Right lobe of liver (tissue), 6 donors: Measurements from ENCODE around the gene ADGRL3. TPM values are rescaled to one million over a fixed set of nuclear protein-coding genes. Genes with fewer than 3 reads are reported as not detected.

Source experiments
- ATAC-seq, 4 donors: fragments of 200-7000 bp; cut with Tn5 transposase; one replicate each; pipeline ENCODE4 v1.9.1; 2020; ENCODE audit warnings: mild to moderate bottlenecking in 4 of 4, moderate library complexity in 4 of 4
- DNase-seq, 3 donors: peaks; one replicate each; pipeline ENCODE4 v3.0.0-alpha.2; 2020
- H3K27ac ChIP-seq, 3 donors: fragments of 200-600 bp; one replicate each; pipeline ENCODE4 v1.8.0; 2022
- H3K27me3 ChIP-seq, 2 donors: fragments of 200-600 bp; one replicate each; pipeline ENCODE4 v1.8.0; 2022
- H3K36me3 ChIP-seq, 4 donors: fragments of 200-600 bp; sonication (generic) in 1 of 4; one replicate each; pipeline versions ENCODE4 v1.5.1 to v1.8.0; 2017 to 2022; ENCODE audit warnings: control low read depth in 1 of 4
- H3K4me1 ChIP-seq, 4 donors: fragments of 200-600 bp; sonication (generic) in 1 of 4; one replicate each; pipeline versions ENCODE4 v1.5.1 to v1.8.0; 2017 to 2022; ENCODE audit warnings: control low read depth in 1 of 4
- H3K4me3 ChIP-seq, 3 donors: fragments of 200-600 bp; one replicate each; pipeline ENCODE4 v1.8.0; 2022
- H3K9me3 ChIP-seq, 4 donors: fragments of 200-600 bp; sonication (generic) in 1 of 4; one replicate each; pipeline versions ENCODE4 v1.5.1 to v1.8.0; 2017 to 2022; ENCODE audit warnings: control low read depth in 1 of 4
- CTCF ChIP-seq, 4 donors: fragments of 200-600 bp in 3 of 4; fragments of 450-650 bp in 1 of 4; IDR thresholded peaks; one replicate each; pipeline versions ENCODE4 v1.5.1 to v1.8.0; 2016 to 2022; ENCODE audit warnings: antibody characterized with exemption in 4 of 4, mild to moderate bottlenecking in 2 of 4
- POLR2A ChIP-seq: fragments of 450-650 bp; IDR thresholded peaks from one replicate; pipeline ENCODE4 v1.6.1; 2017; ENCODE audit warnings: antibody characterized with exemption, mild to moderate bottlenecking
- WGBS: methylation state at CpG from one replicate; pipeline ENCODE4 v1.1.6; 2018; ENCODE audit warnings: low coverage, low lambda C conversion rate; ENCODE audit not compliant: insufficient coverage; ENCODE audit errors: missing lambda C conversion rate; 5-methylcytosine and 5-hydroxymethylcytosine counted together
- intact Hi-C, 2 donors: fragments of 100-400 bp; cut with DNase I; formaldehyde crosslinking; loops; one replicate each; pipeline versions ENCODE4 v1.11.2 to v1.14.1; 2022
- total RNA-seq, 6 experiments: library from RNA; depleted of rRNA in 2 of 6; stranded (reverse); fragments of >200 nt in 2 of 6; fragmentation: NEBNext Ultra II Directional in 3 of 6; extraction: Animal tissue kit (Norgen Biotek cat#: 25700) in 3 of 6; gene quantifications; one replicate each; pipeline versions ENCODE4 v1.1.0 to v1.2.4, GENCODE V29; 2016 to 2023
- donor health status: DM: no; HTN: yes; CAD: no.
- donor health status: DM: no; HTN: no; CAD: no.
- donor health status: DM: no; HTN: no; CAD: no.
- donor health status: DM: no; HTN: yes; CAD: no.
- donor health status: DM: no; HTN: yes; CAD: no.

ADGRL3 gene
- total RNA-seq, 6 experiments from 2014 or later = 0.06 to 1.1 (median 0.35) TPM

- ATAC-seq (peak in 1 of 4 donors; percentile 12), DNase-seq (no peak)
- no peak overlapping the region for H3K27ac ChIP-seq
- TF ChIP-seq CTCF (IDR thresholded peaks at IDR 0.05) (no peak), POLR2A (no peak)
- H3K9me3 ChIP-seq = no peaks in the 10 kb centered on the region
- H3K36me3 ChIP-seq = no peaks in the 10 kb centered on the region
- 66% methylated on average over 8 of the region's 12 CpGs for WGBS
- intact Hi-C loops = no loop called here
- no peaks in the 10 kb centered on the region for H3K4me1 ChIP-seq
- no peak overlapping the region for H3K4me3 ChIP-seq
- no peaks in the 10 kb centered on the region for H3K27me3 ChIP-seq
Measured at GRCh38 chr4:61427818-61428495, 227.8 kb downstream of the ADGRL3 start.

GRCh38 chr4:61428950-61429349 is 228.8 kb downstream of the ADGRL3 start:
- no peaks in the 10 kb centered on the region for H3K36me3 ChIP-seq
- no peaks in the 10 kb centered on the region for H3K9me3 ChIP-seq
- intact Hi-C loops = no loop called here
- no peak overlapping the region for H3K4me3 ChIP-seq
- no peak for DNase-seq
- H3K27ac ChIP-seq = no peak overlapping the region
- TF ChIP-seq POLR2A (no peak), CTCF (IDR thresholded peaks at IDR 0.05) (no peak)
- ATAC-seq = no peak
- no peaks in the 10 kb centered on the region for H3K27me3 ChIP-seq
- no peaks in the 10 kb centered on the region for H3K4me1 ChIP-seq

GRCh38 chr4:61431131-61431530 is 231.0 kb downstream of the ADGRL3 start:
- no peak for DNase-seq
- H3K4me1 ChIP-seq = no peaks in the 10 kb centered on the region
- intact Hi-C loops = no loop called here
- H3K9me3 ChIP-seq = no peaks in the 10 kb centered on the region
- no peaks in the 10 kb centered on the region for H3K36me3 ChIP-seq
- ATAC-seq = no peak
- H3K27ac ChIP-seq = no peak overlapping the region
- 64% methylated on average over 5 of the region's 5 CpGs for WGBS
- H3K4me3 ChIP-seq = no peak overlapping the region
- no peaks in the 10 kb centered on the region for H3K27me3 ChIP-seq
- TF ChIP-seq CTCF (IDR thresholded peaks at IDR 0.05) = no peak
- TF ChIP-seq POLR2A = no peak

GRCh38 chr4:61437923-61438322 is 237.8 kb downstream of the ADGRL3 start:
- no peak overlapping the region for H3K4me3 ChIP-seq
- TF ChIP-seq POLR2A (no peak), CTCF (IDR thresholded peaks at IDR 0.05) (no peak)
- no peaks in the 10 kb centered on the region for H3K27me3 ChIP-seq
- DNase-seq (no peak), ATAC-seq (no peak)
- H3K9me3 ChIP-seq = no peaks in the 10 kb centered on the region
- H3K36me3 ChIP-seq = no peaks in the 10 kb centered on the region
- intact Hi-C loops = no loop called here
- H3K27ac ChIP-seq = no peak overlapping the region
- H3K4me1 ChIP-seq = no peaks in the 10 kb centered on the region

GRCh38 chr4:61440321-61440720 is 240.2 kb downstream of the ADGRL3 start:
- Histone ChIP-seq H3K4me3 (no peak overlapping the region), H3K27me3 (no peaks in the 10 kb centered on the region), H3K36me3 (no peaks in the 10 kb centered on the region), H3K4me1 (no peaks in the 10 kb centered on the region), H3K9me3 (no peaks in the 10 kb centered on the region), H3K27ac (no peak overlapping the region)
- DNase-seq = no peak
- no peak for TF ChIP-seq POLR2A
- no peak for TF ChIP-seq CTCF (IDR thresholded peaks at IDR 0.05)
- 56% methylated on average over 4 of the region's 4 CpGs for WGBS
- intact Hi-C loops = no loop called here
- no peak for ATAC-seq
